HL-60 (cell line): ENCODE results near the gene LCE3C.

Source experiments
- CTCF ChIP-seq: IDR thresholded peaks from one replicate; pipeline ENCODE4 v1.5.1; 2011; ENCODE audit warnings: low read length, control low read depth, inconsistent platforms; ENCODE audit not compliant: insufficient read depth
- SPI1 ChIP-seq: IDR thresholded peaks from 2 replicates; pipeline ENCODE4 v1.6.1; 2012; ENCODE audit warnings: low read depth, mild to moderate bottlenecking, borderline replicate concordance

- TF ChIP-seq CTCF (no peak), SPI1 (no peak)
Observed at GRCh38 chr1:152630596-152630995, 30.6 kb downstream of the LCE3C start.
